ENCODE results near the gene PCDHGA9. TPM values are rescaled to one million over a fixed set of nuclear protein-coding genes. Genes with fewer than 3 reads are reported as not detected.

The PCDHGA9 gene
- total RNA-seq, 1 donor from 2014 or later, result 4.8 TPM

DNA sequence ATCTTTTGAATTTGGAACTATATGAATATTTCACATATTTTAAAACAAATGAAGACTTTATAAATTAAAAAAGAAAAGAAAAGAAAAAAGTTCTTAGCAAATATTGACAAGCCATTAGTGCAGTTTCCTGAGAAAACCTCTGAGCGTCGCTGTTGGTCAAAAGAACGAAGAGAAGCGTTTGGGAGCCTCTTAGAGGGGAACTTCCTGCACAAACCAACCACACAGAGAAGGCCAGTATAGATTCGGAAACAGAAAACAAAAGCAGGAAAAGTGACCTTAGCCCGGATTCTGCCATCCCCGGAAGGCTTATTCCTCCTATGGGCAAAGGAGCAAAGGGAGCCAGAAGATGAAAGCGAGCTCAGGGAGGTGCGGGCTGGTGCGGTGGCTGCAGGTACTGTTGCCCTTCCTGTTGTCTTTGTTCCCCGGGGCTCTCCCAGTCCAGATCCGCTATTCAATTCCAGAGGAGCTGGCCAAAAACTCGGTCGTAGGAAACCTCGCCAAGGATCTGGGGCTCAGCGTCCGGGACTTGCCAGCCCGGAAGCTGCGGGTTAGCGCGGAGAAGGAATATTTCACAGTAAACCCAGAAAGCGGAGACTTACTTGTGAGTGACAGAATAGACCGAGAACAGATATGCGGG, 42.7 kb upstream of the PCDHGA9 start, which contains the start of gene PCDHGB2:
TSS of gene PCDHGB2 (plus strand) at position 205 of the 637 bp plus-strand sequence. CDS start at position 347, 142 bp downstream.
- no peaks in the 10 kb centered on the region for H3K4me1 ChIP-seq
- peak within 1 kb of the TSS; percentile 41 for H3K4me3 ChIP-seq
- ATAC-seq, result no peak
- TF ChIP-seq, protein P1, sequence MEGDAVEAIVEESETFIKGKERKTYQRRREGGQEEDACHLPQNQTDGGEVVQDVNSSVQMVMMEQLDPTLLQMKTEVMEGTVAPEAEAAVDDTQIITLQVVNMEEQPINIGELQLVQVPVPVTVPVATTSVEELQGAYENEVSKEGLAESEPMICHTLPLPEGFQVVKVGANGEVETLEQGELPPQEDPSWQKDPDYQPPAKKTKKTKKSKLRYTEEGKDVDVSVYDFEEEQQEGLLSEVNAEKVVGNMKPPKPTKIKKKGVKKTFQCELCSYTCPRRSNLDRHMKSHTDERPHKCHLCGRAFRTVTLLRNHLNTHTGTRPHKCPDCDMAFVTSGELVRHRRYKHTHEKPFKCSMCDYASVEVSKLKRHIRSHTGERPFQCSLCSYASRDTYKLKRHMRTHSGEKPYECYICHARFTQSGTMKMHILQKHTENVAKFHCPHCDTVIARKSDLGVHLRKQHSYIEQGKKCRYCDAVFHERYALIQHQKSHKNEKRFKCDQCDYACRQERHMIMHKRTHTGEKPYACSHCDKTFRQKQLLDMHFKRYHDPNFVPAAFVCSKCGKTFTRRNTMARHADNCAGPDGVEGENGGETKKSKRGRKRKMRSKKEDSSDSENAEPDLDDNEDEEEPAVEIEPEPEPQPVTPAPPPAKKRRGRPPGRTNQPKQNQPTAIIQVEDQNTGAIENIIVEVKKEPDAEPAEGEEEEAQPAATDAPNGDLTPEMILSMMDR (IDR thresholded peaks at IDR 0.05), result peak; percentile 37
- H3K27ac ChIP-seq, result no peak within 1 kb of the TSS
- intact Hi-C loops (cut with DNase I), result no loop called here
- peaks cover 28% of the 10 kb centered on the region for H3K27me3 ChIP-seq (ENCODE audit: low read depth)
- H3K9me3 ChIP-seq, result peaks cover 78% of the 10 kb centered on the region
- no peaks in the 10 kb centered on the region for H3K36me3 ChIP-seq
- DNase-seq, result no peak

DNA sequence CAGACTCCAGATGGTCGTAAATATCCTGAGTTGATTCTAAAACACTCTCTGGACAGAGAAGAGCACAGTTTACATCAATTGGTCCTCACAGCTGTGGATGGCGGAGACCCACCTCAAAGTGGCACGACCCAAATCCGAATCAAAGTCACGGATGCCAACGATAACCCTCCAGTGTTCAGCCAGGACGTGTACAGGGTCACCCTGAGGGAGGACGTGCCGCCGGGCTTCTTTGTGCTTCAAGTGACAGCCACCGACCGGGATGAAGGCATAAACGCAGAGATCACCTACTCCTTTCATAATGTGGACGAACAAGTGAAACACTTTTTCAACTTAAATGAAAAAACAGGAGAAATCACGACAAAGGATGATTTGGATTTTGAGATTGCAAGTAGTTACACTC, 41.9 kb upstream of the PCDHGA9 start:
- no peak overlapping the region for H3K27ac ChIP-seq
- no peak for DNase-seq
- intact Hi-C loops (cut with DNase I), result no loop called here
- H3K36me3 ChIP-seq, result no peaks in the 10 kb centered on the region
- H3K9me3 ChIP-seq, result peaks cover 78% of the 10 kb centered on the region
- TF ChIP-seq, protein P1 (IDR thresholded peaks at IDR 0.05), result no peak
- H3K4me1 ChIP-seq, result no peaks in the 10 kb centered on the region
- ATAC-seq, result no peak
- no peak overlapping the region for H3K4me3 ChIP-seq
- peaks cover 34% of the 10 kb centered on the region for H3K27me3 ChIP-seq (ENCODE audit: low read depth)

DNA sequence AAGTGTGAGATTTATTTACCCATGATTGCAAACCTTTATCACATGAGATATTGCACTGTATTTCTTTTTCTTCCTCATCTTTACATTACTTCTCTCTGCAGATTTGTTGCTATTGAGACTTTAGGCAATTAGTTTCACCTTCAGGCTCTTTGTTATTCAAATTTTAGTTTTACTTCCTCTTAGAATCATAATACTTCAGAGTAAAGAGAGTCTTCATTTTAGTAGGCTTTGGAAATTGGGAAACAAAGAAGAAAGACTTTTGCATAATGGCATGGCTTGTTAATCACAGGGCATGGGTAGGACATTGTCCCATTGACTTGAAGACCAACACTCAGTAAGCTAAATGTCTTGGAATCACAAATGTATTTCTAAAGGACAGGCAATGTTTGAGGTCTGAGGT, 39.9 kb upstream of the PCDHGA9 start:
- DNase-seq (no peak), ATAC-seq (no peak)
- no peak overlapping the region for H3K27ac ChIP-seq
- H3K9me3 ChIP-seq, result peaks cover 80% of the 10 kb centered on the region
- TF ChIP-seq, protein P1 (IDR thresholded peaks at IDR 0.05), result no peak
- no peaks in the 10 kb centered on the region for H3K36me3 ChIP-seq
- H3K4me3 ChIP-seq, result no peak overlapping the region
- H3K4me1 ChIP-seq, result no peaks in the 10 kb centered on the region
- H3K27me3 ChIP-seq (ENCODE audit: low read depth), result peaks cover 49% of the 10 kb centered on the region
- intact Hi-C loops (cut with DNase I), result no loop called here

DNA sequence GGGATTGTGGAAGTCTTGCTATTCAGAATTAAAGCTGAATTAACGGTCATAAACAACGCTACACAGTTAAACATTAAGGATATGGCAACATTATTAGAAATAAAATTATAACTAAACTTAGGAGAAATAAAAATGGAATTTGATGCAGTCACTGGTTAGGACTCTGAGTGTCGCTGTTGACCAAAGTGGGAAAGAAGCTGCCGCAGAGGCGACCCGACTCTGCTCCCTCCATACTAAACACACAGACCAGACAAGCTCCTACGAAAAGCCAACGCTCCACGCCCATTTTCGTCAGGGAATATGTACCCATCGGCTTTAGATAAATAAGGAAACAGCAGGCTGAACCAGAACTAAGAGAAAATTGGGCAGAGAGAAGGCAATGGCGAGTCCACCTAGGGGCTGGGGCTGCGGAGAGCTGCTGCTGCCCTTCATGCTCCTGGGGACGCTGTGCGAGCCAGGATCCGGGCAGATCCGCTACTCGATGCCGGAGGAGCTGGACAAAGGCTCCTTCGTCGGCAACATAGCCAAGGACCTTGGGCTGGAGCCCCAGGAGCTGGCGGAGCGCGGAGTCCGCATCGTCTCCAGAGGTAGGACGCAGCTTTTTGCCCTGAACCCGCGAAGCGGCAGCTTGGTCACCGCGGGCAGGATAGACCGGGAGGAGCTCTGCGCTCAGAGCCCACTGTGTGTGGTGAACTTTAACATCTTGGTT, 38.5 kb upstream of the PCDHGA9 start, which contains the start of gene PCDHGA5:
TSS of gene PCDHGA5 (plus strand) at position 211 of the 709 bp plus-strand sequence. CDS start at position 380, 169 bp downstream.
- no peaks in the 10 kb centered on the region for H3K4me1 ChIP-seq
- H3K36me3 ChIP-seq, result no peaks in the 10 kb centered on the region
- intact Hi-C loops (cut with DNase I), result no loop called here
- ATAC-seq, result no peak
- peak within 1 kb of the TSS; percentile 28 for H3K4me3 ChIP-seq
- H3K27me3 ChIP-seq (ENCODE audit: low read depth), result peaks cover 49% of the 10 kb centered on the region
- peaks cover 79% of the 10 kb centered on the region for H3K9me3 ChIP-seq
- TF ChIP-seq, protein P1 (IDR thresholded peaks at IDR 0.05), result no peak
- no peak within 1 kb of the TSS for H3K27ac ChIP-seq
- DNase-seq, result no peak

DNA sequence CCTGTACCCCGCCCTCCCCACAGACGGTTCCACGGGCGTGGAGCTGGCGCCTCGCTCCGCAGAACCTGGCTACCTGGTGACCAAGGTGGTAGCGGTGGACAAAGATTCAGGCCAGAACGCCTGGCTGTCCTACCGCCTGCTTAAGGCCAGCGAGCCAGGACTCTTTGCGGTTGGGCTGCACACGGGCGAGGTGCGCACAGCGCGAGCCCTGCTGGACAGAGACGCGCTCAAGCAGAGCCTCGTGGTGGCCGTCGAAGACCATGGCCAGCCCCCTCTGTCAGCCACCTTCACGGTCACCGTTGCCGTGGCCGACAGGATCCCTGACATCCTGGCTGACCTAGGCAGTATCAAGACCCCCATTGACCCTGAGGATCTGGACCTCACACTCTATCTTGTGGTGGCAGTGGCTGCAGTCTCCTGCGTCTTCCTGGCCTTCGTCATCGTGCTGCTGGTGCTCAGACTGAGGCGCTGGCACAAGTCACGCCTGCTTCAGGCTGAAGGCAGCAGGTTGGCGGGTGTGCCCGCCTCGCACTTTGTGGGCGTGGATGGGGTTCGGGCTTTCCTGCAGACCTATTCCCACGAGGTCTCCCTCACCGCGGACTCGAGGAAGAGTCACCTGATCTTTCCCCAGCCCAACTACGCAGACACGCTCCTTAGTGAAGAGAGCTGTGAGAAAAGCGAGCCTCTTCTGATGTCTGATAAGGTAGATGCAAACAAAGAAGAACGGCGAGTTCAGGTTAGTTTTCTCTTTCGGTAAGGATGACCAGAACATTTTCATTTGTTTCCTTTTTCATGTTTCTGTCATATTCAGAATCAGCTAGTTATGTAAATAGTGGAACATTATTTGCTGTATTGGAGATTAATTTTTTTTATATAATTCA, 36.3 kb upstream of the PCDHGA9 start:
- Histone ChIP-seq H3K4me1 (no peaks in the 10 kb centered on the region), H3K36me3 (no peaks in the 10 kb centered on the region), H3K9me3 (peaks cover 80% of the 10 kb centered on the region), H3K27me3 (ENCODE audit: low read depth) (peaks cover 47% of the 10 kb centered on the region), H3K4me3 (no peak overlapping the region), H3K27ac (no peak overlapping the region)
- DNase-seq (no peak), ATAC-seq (no peak)
- intact Hi-C loops (cut with DNase I), result no loop called here
- TF ChIP-seq, protein P1 (IDR thresholded peaks at IDR 0.05), result no peak

All from lower lobe of right lung (tissue), 2 donors.